SK-N-SH (cell line): ENCODE measurements around the gene CELSR2. TPM values are rescaled to one million over a fixed set of nuclear protein-coding genes. Genes with fewer than 3 reads are reported as not detected.
A peak's percentile ranks its signal among the peaks of the same experiment; 100 is the strongest.

ENCODE experiments used
- CTCF ChIA-PET: fragments of 300-600, 350-600 bp; formaldehyde crosslinking; extraction: SDS; loops from one replicate; lab custom pipeline; 2021; lab: Yijun Ruan, JAX
- POLR2A ChIA-PET: fragments of 350-600 bp; sonication (Branson Sonifier 250); formaldehyde crosslinking; extraction: SDS; loops from one replicate; lab custom pipeline; 2020; ENCODE audit warnings: antibody characterized with exemption, inconsistent platforms; lab: Yijun Ruan, JAX
- DNase-seq: peaks from one replicate; pipeline ENCODE4 v3.0.0; 2012
- H2AFZ ChIP-seq: fragments of 200-600 bp; sonication (generic); 2 replicates; pipeline ENCODE4 v1.8.1; 2016; ENCODE audit warnings: antibody characterized with exemption, mild to moderate bottlenecking, low read depth
- H3F3A ChIP-seq: fragments of 200-600 bp; sonication (generic); replicated peaks from 2 replicates; pipeline ENCODE3; 2016; ENCODE audit warnings: antibody characterized with exemption, mild to moderate bottlenecking; ENCODE audit not compliant: insufficient read depth
- H3K27ac ChIP-seq, 2 experiments: fragments of 200-500 bp in 1 of 2; fragments of 200-600 bp in 1 of 2; sonication (Bioruptor generic) in 1 of 2; sonication (generic), shearing (Covaris generic) in 1 of 2; 2 replicates each; pipeline versions ENCODE4 v1.5.1 to v1.6.1; 2014 to 2016; ENCODE audit warnings: low read depth in 2 of 2, inconsistent platforms in 1 of 2, low read length in 1 of 2, mild to moderate bottlenecking in 1 of 2, mixed read lengths in 1 of 2
- H3K27me3 ChIP-seq: fragments of 200-600 bp; sonication (generic), shearing (Covaris generic); 2 replicates; pipeline ENCODE4 v1.6.1; 2016; ENCODE audit warnings: mixed run types; ENCODE audit not compliant: insufficient read depth
- H3K36me3 ChIP-seq, 2 experiments: fragments of 200-500 bp in 1 of 2; fragments of 200-600 bp in 1 of 2; sonication (Bioruptor generic) in 1 of 2; sonication (generic) in 1 of 2; replicated peaks in 1 of 2; 2 replicates each; pipeline versions ENCODE3 to v1.5.1; 2014 to 2016; ENCODE audit warnings: low read length in 1 of 2, mild to moderate bottlenecking in 1 of 2; ENCODE audit not compliant: insufficient read depth in 2 of 2, control insufficient read depth in 1 of 2
- H3K4me1 ChIP-seq, 2 experiments: fragments of 200-500 bp in 1 of 2; fragments of 200-600 bp in 1 of 2; sonication (Bioruptor generic) in 1 of 2; sonication (generic), shearing (Covaris generic) in 1 of 2; 2 replicates each; pipeline versions ENCODE4 v1.5.1 to v1.6.1; 2014 to 2016; ENCODE audit warnings: low read depth in 1 of 2, low read length in 1 of 2, mixed run types in 1 of 2; ENCODE audit not compliant: insufficient read depth in 2 of 2, control insufficient read depth in 1 of 2
- H3K4me2 ChIP-seq: fragments of 200-600 bp; sonication (generic), shearing (Covaris generic); 2 replicates; pipeline ENCODE4 v1.6.1; 2017; ENCODE audit warnings: mixed run types
- H3K4me3 ChIP-seq, 2 experiments: fragments of 200-500 bp in 1 of 2; fragments of 200-600 bp in 1 of 2; sonication (Bioruptor generic) in 1 of 2; sonication (generic), shearing (Covaris generic) in 1 of 2; 2 replicates each; pipeline versions ENCODE4 v1.5.1 to v1.8.1; 2014 to 2016; ENCODE audit warnings: low read depth in 2 of 2, inconsistent platforms in 1 of 2, low read length in 1 of 2, mild to moderate bottlenecking in 1 of 2, mixed read lengths in 1 of 2, moderate library complexity in 1 of 2
- H3K79me2 ChIP-seq: fragments of 200-600 bp; sonication (generic); 2 replicates; pipeline ENCODE4 v1.8.1; 2017; ENCODE audit warnings: mild to moderate bottlenecking; ENCODE audit not compliant: insufficient read depth
- H3K9ac ChIP-seq: fragments of 200-600 bp; sonication (generic); 2 replicates; pipeline ENCODE4 v1.6.1; 2017; ENCODE audit warnings: mixed run types
- H3K9me2 ChIP-seq: fragments of 200-600 bp; sonication (generic); 2 replicates; pipeline ENCODE4 v1.6.1; 2017; ENCODE audit warnings: mixed run types
- H3K9me3 ChIP-seq: fragments of 200-600 bp; sonication (generic); 2 replicates; pipeline ENCODE4 v1.6.1; 2017; ENCODE audit warnings: mixed run types, mild to moderate bottlenecking, moderate library complexity
- H4K20me1 ChIP-seq: fragments of 200-600 bp; sonication (generic); 2 replicates; pipeline ENCODE4 v1.6.1; 2017; ENCODE audit warnings: mild to moderate bottlenecking, mixed run types; ENCODE audit not compliant: insufficient read depth
- EZH2phosphoT487 ChIP-seq: fragments of 200-600 bp; sonication (generic); IDR thresholded peaks from 2 replicates; pipeline ENCODE4 v1.6.1; 2017; ENCODE audit warnings: low read depth, mixed run types, mild to moderate bottlenecking, antibody characterized with exemption, moderate library complexity, borderline replicate concordance
- FOXM1 ChIP-seq: IDR thresholded peaks from 2 replicates; pipeline ENCODE4 v1.4.0; 2012; ENCODE audit warnings: low read depth, mild to moderate bottlenecking
- GABPA ChIP-seq: IDR thresholded peaks from 2 replicates; pipeline ENCODE4 v1.4.0; 2012; ENCODE audit warnings: low read depth, mild to moderate bottlenecking
- MEF2A ChIP-seq: IDR thresholded peaks from 2 replicates; pipeline ENCODE4 v1.4.0; 2012; ENCODE audit warnings: low read depth, borderline replicate concordance
- MXI1 ChIP-seq: IDR thresholded peaks from 2 replicates; pipeline ENCODE4 v1.6.1; 2012; ENCODE audit warnings: mild to moderate bottlenecking, low read depth, low read length, improper control_type of control experiment
- NRF1 ChIP-seq: IDR thresholded peaks from 2 replicates; pipeline ENCODE4 v1.6.1; 2012; ENCODE audit warnings: low read depth, mild to moderate bottlenecking, low read length
- PBX3 ChIP-seq: IDR thresholded peaks from 2 replicates; pipeline ENCODE4; 2012
- SIN3A ChIP-seq: IDR thresholded peaks from 2 replicates; pipeline ENCODE4 v1.6.1; 2012; ENCODE audit warnings: low read depth, mild to moderate bottlenecking, low read length, moderate library complexity, borderline replicate concordance
- USF1 ChIP-seq: IDR thresholded peaks from 2 replicates; pipeline ENCODE4 v1.4.0; 2012; ENCODE audit warnings: low read depth, borderline replicate concordance
- WGBS: methylation state at CpG from one replicate; pipeline ENCODE4 v1.1.6; 2017; ENCODE audit warnings: low lambda C conversion rate; 5-methylcytosine and 5-hydroxymethylcytosine counted together
- polyA plus RNA-seq, 3 experiments: library from polyadenylated mRNA; depleted of rRNA; stranded (reverse); fragments of >200 nt; gene quantifications; 2 replicates each; pipeline ENCODE4 v1.2.3, GENCODE V29; 2012

Gene CELSR2
- polyA plus RNA-seq, 1 of the 3 experiments (the other 2 are of a cell fraction), result 3.5 TPM

- H3K4me2 ChIP-seq, result peak overlapping the region; percentile 70
- no peak overlapping the region for H3K9ac ChIP-seq
- H3K9me3 ChIP-seq, result no peaks in the 10 kb centered on the region
- H4K20me1 ChIP-seq, result no peaks in the 10 kb centered on the region
- peak; percentile 7 for DNase-seq
- H3F3A ChIP-seq, result no peaks in the 10 kb centered on the region
- 94% methylated on average over 23 of the region's 33 CpGs for WGBS
- ChIA-PET CTCF (interaction anchor here (0.6 to 3.7 kb wide), 9 partner anchors 10 to 281 kb away, joined by 3 to 20 read pairs (median 4); a partner anchor contains a TSS), POLR2A (interaction anchor here (1.1 to 2.9 kb wide), 4 partner anchors 11 to 151 kb away, joined by 3 to 20 read pairs (median 4); partner anchors contain the start of genes PSRC1 and SORT1)
- H3K9me2 ChIP-seq, result no peaks in the 10 kb centered on the region
- H3K4me1 ChIP-seq, result peaks cover 0 to 47% of the 10 kb centered on the region in 2 experiments; a peak in 1 of 4 replicates
- H3K4me3 ChIP-seq, result peak overlapping the region; percentile 58 to 70; a peak in 3 of 4 replicates
- no peaks in the 10 kb centered on the region for H3K36me3 ChIP-seq
- H3K27ac ChIP-seq, result no peak overlapping the region; a peak in 1 of 4 replicates
- no peaks in the 10 kb centered on the region for H3K79me2 ChIP-seq
- H2AFZ ChIP-seq, result no peak overlapping the region
- no peak for TF ChIP-seq SIN3A
- H3K27me3 ChIP-seq, result no peaks in the 10 kb centered on the region
These were observed 1.3 kb downstream of the CELSR2 start for GRCh38 chr1:109250454-109251276.

DNA sequence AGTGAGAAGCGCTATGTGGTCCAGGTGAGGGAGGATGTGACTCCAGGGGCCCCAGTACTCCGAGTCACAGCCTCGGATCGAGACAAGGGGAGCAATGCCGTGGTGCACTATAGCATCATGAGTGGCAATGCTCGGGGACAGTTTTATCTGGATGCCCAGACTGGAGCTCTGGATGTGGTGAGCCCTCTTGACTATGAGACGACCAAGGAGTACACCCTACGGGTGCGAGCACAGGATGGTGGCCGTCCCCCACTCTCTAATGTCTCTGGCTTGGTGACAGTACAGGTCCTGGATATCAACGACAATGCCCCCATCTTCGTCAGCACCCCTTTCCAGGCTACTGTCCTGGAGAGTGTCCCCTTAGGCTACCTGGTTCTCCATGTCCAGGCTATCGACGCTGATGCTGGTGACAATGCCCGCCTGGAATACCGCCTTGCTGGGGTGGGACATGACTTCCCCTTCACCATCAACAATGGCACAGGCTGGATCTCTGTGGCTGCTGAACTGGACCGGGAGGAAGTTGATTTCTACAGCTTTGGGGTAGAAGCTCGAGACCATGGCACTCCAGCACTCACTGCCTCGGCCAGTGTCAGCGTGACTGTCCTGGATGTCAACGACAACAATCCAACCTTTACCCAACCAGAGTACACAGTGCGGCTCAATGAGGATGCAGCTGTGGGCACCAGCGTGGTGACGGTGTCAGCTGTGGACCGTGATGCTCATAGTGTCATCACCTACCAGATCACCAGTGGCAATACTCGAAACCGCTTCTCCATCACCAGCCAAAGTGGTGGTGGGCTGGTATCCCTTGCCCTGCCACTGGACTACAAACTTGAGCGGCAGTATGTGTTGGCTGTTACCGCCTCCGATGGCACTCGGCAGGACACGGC lies 2.2 kb downstream of the CELSR2 start:
- Histone ChIP-seq H3K27me3 (no peaks in the 10 kb centered on the region), H3K9me2 (no peaks in the 10 kb centered on the region), H3K79me2 (no peaks in the 10 kb centered on the region), H3F3A (no peaks in the 10 kb centered on the region), H2AFZ (no peak overlapping the region), H3K4me1 (peaks cover 0 to 54% of the 10 kb centered on the region in 2 experiments; a peak in 1 of 4 replicates), H3K36me3 (no peaks in the 10 kb centered on the region), H3K9ac (no peak overlapping the region)
- 97% methylated on average over 19 of the region's 32 CpGs for WGBS
- TF ChIP-seq USF1, result no peak
- no peak for TF ChIP-seq MEF2A
- no peak for TF ChIP-seq GABPA
- no peak for TF ChIP-seq NRF1
- TF ChIP-seq MXI1, result no peak
- no peak for TF ChIP-seq FOXM1
- no peak for TF ChIP-seq EZH2phosphoT487
- no peak for TF ChIP-seq PBX3
- TF ChIP-seq, all 33 proteins: peak for 0
- DNase-seq, result peak; percentile 4
- ChIA-PET CTCF (interaction anchor here (0.9 to 5.2 kb wide), 5 partner anchors 11 to 280 kb away, joined by 4 to 30 read pairs (median 17); no protein-coding TSS in a partner anchor), POLR2A (interaction anchor here (2.9 kb wide), 1 partner anchor 12 kb away, joined by 20 read pairs; no protein-coding TSS in a partner anchor)
- Histone ChIP-seq H4K20me1 (no peaks in the 10 kb centered on the region), H3K27ac (no peak overlapping the region), H3K9me3 (no peaks in the 10 kb centered on the region), H3K4me3 (no peak overlapping the region), H3K4me2 (no peak overlapping the region)
